Adipose tissue (tissue), 3 donors: ENCODE results near the gene MCU. TPM values are rescaled to one million over a fixed set of nuclear protein-coding genes. Genes with fewer than 3 reads are reported as not detected.
"Not testable (repeated sequence)": the region's sequence is repeated elsewhere in the genome, so short reads cannot be mapped to it uniquely, and the experiment has no call there.

ENCODE experiments used
- H3K27ac ChIP-seq: one replicate; pipeline ENCODE4 v1.5.1; 2013; ENCODE audit warnings: low read depth, low read length
- WGBS, 3 donors: extraction: QIAGEN DNeasy Blood & Tissue Kit; methylation state at CpG; one replicate each; pipeline ENCODE4 v1.1.7; 2013; 5-methylcytosine and 5-hydroxymethylcytosine counted together
- polyA plus RNA-seq, 3 donors: library from polyadenylated mRNA; stranded (reverse); fragments of 200-250 nt; gene quantifications; one replicate each; pipeline ENCODE4 v1.2.3, GENCODE V29; 2013
- donor health status: healthy with polysubstance abuse.
- donor health status: Bipolar disorder and iron deficiency.
- donor health status: healthy.

MCU gene
- polyA plus RNA-seq, 3 donors: 8.2 to 13.2 (median 9.1) TPM

DNA sequence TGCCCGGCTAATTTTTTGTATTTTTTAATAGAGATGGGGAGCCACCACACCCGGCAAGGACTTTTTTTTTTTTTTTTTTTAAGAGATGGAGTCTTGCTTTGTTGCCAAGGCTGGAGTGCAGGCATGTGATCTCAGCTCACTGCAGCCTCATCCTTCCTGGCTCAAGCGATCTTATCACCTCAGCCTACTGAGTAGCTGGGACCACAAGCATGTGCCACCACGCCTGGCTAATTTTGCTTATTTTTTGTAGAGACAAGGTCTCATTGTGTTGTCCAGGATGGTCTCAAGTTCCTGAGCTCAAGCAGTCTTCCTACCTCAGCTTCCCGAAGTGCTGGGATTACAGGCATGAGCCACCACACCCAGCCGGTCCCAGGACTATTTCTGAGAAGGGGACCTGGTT, 9.3 kb upstream of the MCU start:
- WGBS, 3 donors: 74 to 79% (median 77%) methylated on average over 6 of the region's 6 CpGs
- no peak overlapping the region for H3K27ac ChIP-seq

DNA sequence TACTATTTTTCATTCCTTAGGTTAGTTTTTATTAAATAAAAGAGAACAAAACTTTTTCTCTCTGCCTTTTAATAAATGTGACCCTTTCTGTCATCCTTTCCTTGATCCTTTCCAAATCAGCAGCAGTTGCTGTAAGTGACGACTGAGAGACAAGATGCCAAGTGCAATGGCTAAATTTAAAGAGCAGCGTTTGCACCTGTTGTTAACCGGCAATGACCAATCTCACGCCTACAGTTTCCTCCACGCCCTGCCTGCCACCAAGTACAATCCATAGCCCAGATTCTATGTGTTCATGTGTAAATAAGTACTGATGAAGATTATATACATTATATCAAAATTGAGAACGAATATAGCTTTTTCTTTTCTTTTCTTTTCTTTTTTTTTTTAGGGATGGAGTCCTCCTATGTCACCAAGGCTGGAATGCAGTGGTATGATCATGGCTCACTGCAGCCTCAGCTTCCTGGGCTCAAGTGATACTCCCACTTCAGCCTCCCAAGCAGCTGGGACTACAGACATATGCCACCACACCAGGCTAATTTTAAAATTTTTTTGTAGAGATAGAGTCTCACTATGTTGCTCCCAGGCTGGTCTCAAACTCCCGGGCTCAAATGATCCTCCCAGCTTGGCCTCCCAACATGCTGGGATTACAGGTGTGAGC, 6.5 kb upstream of the MCU start:
- 77 to 88% (median 88%) methylated on average over 7 of the region's 7 CpGs for WGBS, 3 donors
- H3K27ac ChIP-seq: no peak overlapping the region

DNA sequence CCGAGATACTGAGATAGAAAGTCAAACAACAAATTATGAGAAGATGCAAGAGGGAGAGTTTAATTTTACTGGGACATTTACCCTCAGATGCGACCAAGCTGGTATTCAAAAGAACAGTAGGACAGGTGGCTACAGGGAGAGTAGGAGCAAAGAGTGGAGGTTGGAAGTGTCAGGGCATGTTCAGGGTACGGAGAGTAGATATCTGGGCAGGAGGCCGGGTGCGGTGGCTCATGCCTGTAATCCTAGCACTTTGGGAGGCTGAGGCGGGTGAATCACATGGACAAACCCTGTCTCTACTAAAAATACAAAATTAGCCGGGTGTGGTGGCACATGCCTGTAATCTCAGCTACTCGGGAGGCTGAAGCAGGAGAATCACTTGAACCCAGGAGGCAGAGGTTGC, 5.5 kb upstream of the MCU start:
- WGBS, 3 donors: 91 to 96% (median 92%) methylated on average over 8 of the region's 8 CpGs
- H3K27ac ChIP-seq: not testable (repeated sequence)

DNA sequence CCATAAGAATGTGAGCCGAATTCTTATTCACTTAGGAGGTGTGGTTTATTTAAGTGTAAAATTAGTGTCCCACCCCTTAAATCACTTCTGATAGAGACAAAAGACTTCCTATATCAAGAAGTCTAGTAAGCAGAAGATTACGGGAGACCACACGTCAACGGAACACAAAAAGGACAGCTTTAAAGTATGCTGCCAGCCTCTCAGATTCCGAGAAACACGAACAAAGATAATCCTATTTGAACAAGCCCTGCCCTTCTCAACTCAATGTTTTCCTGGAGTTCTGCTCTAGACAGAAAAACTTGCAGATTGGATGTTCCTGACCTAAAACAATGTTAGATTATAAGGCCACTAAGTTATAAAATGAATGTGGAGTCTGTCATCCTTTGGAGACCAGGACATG, 4.9 kb upstream of the MCU start:
- H3K27ac ChIP-seq: no peak overlapping the region
- 46 to 90% (median 89%) methylated on average over 6 of the region's 6 CpGs for whole genome bisulfite sequencing, 3 donors

- no peak overlapping the region for H3K27ac ChIP-seq
- 41 to 55% (median 54%) methylated on average over 2 of the region's 2 CpGs for WGBS, 3 donors
Measured at GRCh38 chr10:72688208-72688651, 3.7 kb upstream of the MCU start.

DNA sequence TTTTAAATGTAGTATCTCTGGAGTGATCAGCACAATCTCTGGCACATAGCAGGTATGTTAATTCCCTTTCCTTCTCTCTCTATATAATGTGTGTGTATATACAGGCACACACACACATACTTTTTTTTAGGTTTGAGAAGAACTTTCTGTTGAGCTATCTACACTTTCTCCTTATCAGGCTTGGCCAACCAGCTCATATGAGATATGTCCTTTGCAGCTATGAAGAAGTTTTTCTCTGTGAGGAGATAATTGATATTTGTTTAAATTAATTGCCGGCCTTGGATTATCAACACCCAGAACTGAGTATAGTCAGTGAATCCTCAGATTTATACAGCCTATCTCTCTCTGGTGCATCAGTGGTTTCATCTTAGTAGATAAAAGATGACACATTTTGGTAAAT, 2.3 kb upstream of the MCU start:
- WGBS, 3 donors: 91 to 97% (median 96%) methylated on average over 1 of the region's 1 CpG

DNA sequence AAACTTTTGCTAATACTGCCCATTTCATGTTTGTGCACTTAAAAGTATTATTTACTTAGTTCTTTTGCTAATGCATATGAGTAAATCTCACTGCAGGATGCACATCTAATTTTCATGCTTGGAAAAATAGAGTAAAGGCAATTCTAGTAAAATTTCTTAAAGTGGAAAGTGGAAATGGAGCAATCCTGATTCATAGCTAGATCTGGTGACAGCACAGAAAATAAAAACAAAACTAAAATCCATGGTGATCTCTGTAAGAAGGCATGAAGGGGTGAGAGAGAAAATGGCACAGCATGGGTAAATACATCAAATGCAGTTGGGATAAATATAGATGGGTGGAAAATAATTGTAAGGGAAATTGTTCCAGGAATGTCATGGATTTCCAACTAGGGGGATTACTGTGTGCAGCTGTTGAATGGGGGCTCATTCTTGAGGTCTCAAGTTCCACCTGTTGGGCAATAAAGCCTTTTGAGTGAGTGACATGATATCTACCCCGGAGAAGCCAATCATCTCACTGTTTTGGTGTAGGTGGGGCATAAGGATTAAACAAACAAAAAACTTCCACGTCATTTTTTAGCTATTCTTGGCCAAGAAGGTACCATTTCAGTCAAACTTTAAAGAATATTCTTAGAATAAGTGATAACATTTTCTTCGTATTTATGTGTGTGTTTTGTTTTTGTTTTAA, 1.7 kb upstream of the MCU start:
- no peak overlapping the region for H3K27ac ChIP-seq
- WGBS, 3 donors: 51 to 77% (median 75%) methylated on average over 3 of the region's 3 CpGs

More for the DNA sequence above, 2.3 kb upstream of the MCU start:
- no peak overlapping the region for H3K27ac ChIP-seq

GRCh38 chr10:72691470-72691862, 477 bp upstream of the MCU start:
- 35 to 44% (median 43%) methylated on average over 9 of the region's 9 CpGs for WGBS, 3 donors
- H3K27ac ChIP-seq: no peak overlapping the region

GRCh38 chr10:72692744-72692993, 726 bp downstream of the MCU start:
- H3K27ac ChIP-seq: no peak overlapping the region
- 0% methylated on average over 11 of the region's 11 CpGs for WGBS, 3 donors

DNA sequence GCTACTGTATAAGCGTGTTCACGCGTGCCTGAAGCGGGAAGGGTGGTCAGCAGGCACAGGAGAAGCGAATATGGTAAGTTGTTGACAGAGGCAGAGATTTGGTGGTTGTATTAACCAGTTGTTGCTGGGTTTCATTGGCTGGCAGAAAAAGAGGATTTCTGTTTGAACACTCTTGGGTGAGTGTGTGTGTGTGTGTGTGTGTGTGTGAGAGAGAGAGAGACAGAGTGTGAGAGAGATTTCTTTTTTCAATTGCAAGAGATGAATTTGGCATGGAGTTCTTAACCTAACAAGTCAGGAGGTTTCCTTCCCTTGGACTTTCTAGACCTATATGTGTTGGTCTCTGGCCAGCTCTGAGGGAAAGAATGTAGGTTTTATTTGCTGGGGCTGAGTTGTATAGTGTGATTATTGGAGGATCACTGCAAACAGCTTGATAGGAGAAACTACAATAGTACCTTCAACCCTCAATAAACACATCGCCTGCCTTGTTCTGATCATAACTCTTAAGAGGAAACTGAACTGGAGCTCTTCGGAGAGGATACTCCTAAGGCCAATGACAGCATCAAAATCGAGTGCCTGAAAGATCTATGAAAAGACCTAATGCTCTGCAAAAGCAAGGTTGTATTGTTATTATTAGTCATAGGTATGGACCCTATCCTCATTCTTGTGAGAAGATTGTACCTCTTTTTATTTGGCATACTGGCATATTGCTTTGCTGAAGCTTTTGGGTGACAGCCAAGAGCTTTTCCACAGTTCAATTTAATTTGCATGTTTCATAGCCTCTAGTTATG, 1.2 kb downstream of the MCU start:
- no peak overlapping the region for H3K27ac ChIP-seq
- 3 to 16% (median 3%) methylated on average over 8 of the region's 8 CpGs for WGBS, 3 donors

DNA sequence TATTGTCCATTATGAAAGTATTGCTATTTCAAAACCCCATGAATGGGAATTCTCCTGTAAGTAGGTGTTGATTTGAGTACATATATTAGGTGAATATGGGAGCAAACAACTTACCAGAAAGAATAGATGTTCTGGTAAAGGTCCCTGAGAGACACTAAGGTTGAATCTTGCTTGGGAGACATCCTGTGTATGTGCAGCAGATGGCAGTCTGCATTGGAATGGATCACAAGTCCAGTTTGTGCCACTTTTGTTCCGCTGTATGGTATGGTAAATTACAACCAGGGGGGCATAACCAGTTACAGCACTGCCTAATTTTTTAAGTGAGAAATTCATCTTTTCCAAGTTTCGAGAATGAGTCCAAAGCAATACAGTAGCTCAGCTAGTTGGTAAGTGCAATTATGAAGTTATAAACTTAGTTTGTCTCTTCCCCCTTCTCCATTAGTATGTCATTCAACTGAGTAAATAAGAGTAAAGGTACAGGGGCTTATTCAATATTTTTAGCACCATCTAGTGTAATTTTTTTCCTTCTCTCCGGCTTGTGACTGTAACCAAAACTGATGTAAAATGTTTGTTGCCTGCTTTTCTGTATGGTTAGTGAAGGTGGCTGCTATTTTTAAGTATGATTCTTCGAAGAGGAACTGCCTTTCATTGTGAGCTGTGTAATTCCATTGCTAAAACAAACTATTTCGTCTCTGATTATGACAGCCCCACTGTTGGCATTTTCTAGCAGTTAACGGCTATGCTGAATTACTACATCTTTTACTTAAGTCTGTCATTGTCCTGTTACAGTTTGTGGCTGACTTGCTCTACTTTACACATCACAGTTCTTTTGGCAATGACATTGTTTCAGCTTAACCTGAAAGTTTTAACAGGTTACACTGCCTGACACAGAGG, 2.8 kb downstream of the MCU start:
- WGBS, 3 donors: 26 to 48% (median 32%) methylated on average over 6 of the region's 6 CpGs
- H3K27ac ChIP-seq: no peak overlapping the region

- no peak overlapping the region for H3K27ac ChIP-seq
- WGBS, 3 donors: 79 to 92% (median 80%) methylated on average over 3 of the region's 3 CpGs
Measured at GRCh38 chr10:72695496-72695895, 3.6 kb downstream of the MCU start.

DNA sequence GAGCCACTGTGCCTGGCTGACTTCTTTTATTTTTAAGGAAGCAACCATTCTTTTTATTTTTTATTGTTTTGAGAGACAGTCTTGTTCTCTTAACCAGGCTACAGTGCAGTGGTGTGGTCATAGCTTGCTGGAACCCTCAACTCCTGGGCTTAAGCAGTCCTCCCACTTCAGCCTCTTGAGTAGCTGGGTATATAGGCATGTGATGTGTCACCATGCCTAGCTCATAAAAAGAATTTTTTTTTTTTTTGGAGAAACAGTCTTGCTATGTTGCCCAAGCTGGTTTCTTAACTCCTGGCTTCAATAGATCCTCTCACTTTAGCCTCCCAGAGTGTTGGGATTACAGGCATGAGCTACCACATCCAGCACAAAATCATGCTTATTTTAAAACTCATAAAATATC, 5.8 kb downstream of the MCU start:
- no peak overlapping the region for H3K27ac ChIP-seq

GRCh38 chr10:72702465-72702864, 10.5 kb downstream of the MCU start:
- 82 to 97% (median 86%) methylated on average over 5 of the region's 5 CpGs for WGBS, 3 donors
- H3K27ac ChIP-seq: not testable (repeated sequence)

DNA sequence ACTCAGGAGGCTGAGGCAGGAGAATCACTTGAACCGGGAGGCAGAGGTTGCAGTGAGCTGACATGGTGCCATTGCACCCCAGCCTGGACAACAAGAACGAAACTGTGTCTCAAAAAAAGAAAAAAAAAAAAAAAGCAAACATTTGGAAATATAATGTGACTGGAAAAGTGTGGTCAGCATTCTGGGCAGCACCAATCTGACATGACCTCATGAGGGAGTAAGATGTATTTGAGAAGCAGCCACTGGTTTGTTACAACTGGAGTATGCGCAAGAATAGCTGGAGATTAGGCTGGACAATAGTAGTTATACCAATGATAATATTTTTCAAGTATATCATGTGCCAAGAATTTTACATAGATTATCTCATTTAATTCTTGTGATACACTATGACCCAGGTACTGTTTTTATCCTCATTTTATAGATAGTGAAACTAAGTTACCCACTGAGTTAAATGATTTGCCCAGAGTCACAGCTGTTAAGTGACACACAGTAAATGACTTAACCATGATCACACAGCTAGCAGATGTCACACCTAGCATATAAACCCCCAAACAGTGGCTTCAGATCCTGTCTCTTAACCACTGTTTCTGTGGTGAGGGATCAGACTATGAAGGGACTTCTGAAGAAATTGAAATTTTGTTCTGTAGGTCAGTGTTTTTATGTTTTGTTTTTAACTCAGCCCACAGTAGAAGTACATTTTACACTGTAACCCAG, 11.1 kb downstream of the MCU start:
- WGBS, 3 donors: 72 to 88% (median 73%) methylated on average over 3 of the region's 3 CpGs
- no peak overlapping the region for H3K27ac ChIP-seq

DNA sequence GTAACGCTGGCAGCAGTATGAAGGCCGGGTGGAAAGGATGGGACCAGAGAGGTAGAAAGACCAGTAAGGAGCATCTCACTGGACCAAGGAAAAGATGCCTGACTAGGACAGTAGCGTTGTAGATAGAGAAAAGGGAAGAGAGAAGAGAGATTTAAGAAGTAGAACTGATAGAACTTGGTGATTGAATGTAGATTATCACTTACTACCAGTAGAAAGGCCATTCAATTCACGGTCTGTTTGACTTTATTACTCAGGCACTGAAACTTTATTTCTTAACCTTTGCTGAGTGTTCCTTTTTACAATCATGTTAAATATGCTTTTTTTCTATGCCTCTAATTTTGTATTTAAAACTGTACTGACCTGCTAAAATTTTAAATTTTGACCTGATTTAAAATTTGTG, 12.2 kb downstream of the MCU start:
- H3K27ac ChIP-seq: no peak overlapping the region
- 91 to 96% (median 94%) methylated on average over 4 of the region's 4 CpGs for WGBS, 3 donors

DNA sequence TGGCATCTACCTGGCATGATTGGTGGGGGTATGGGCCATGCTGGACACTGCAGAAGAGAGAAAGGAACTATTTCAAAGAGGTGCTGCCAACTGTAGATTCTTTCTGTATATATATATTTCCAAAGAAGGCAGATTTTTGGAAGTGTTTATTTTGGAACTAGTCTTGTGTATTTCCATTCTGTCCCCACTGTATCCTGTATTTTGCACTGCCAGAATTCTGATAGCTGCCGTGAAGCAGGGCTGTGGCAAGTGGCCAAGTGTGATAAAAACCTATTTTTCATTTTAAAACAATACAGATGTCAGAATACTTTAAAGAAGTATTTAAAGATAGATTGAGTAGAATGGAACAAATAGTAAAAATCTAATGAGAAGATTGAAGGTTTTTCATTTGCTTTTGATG, 17.1 kb downstream of the MCU start:
- 14 to 37% (median 36%) methylated on average over 1 of the region's 1 CpG for WGBS, 3 donors
- no peak overlapping the region for H3K27ac ChIP-seq

DNA sequence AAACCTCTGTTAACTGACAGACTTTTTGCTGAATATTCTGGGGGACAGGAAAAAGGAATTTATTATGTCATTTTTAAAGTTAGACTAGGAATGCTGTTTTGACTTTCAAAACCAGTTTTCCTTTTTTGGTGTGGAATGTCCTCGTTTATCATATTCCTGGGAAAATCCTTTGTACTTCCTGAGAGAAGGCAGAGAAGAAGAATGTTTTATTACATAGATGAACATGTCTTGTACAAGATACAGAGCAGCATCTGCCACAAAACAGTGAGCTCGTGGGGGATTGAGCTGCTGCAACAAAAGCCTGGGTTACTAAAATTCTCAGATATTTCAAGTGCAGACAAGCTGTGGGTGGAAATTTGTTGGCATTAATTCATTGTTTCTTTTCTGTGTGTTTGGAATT, 20.2 kb downstream of the MCU start:
- H3K27ac ChIP-seq: no peak overlapping the region
- 32 to 64% (median 45%) methylated on average over 2 of the region's 2 CpGs for WGBS, 3 donors
